GM21381 (cell line): ENCODE data around the gene BACE1-AS.

Experiments
- ATAC-seq: cut with Tn5 transposase; IDR thresholded peaks from one replicate; pipeline ENCODE4 v1.9.1; 2021; ENCODE audit warnings: mild to moderate bottlenecking, moderate library complexity; ENCODE audit not compliant: unreplicated experiment

Gene BACE1-AS

GRCh38 chr11:117287668-117288067 is 3.5 kb upstream of the BACE1-AS start:
- ATAC-seq = no peak

GRCh38 chr11:117289795-117290194 is 1.4 kb upstream of the BACE1-AS start:
- no peak for ATAC-seq

- no peak for ATAC-seq
Measured at GRCh38 chr11:117292616-117293015, 1.5 kb downstream of the BACE1-AS start.

- ATAC-seq = no peak
Measured at GRCh38 chr11:117295438-117296137, 4.4 kb downstream of the BACE1-AS start.

GRCh38 chr11:117296881-117297280 is 5.7 kb downstream of the BACE1-AS start:
- ATAC-seq = no peak

- no peak for ATAC-seq
Measured at GRCh38 chr11:117298195-117298594, 7.0 kb downstream of the BACE1-AS start.

- ATAC-seq = no peak
Measured at GRCh38 chr11:117299351-117300282, 8.5 kb downstream of the BACE1-AS start.

- no peak for ATAC-seq
Measured at GRCh38 chr11:117300283-117300663, 9.1 kb downstream of the BACE1-AS start.

GRCh38 chr11:117300773-117301172 is 9.6 kb downstream of the BACE1-AS start:
- no peak for ATAC-seq

- ATAC-seq = no peak
Measured at GRCh38 chr11:117302228-117302627, 11.1 kb downstream of the BACE1-AS start.

- no peak for ATAC-seq
Measured at GRCh38 chr11:117303101-117303500, 12.0 kb downstream of the BACE1-AS start.

- ATAC-seq = no peak
Measured at GRCh38 chr11:117303646-117304315, 12.6 kb downstream of the BACE1-AS start.

GRCh38 chr11:117305145-117305544 is 14.0 kb downstream of the BACE1-AS start:
- ATAC-seq = no peak

- ATAC-seq = no peak
Measured at GRCh38 chr11:117309310-117309709, 18.2 kb downstream of the BACE1-AS start.

- ATAC-seq = no peak
Measured at GRCh38 chr11:117313091-117313490, 21.9 kb downstream of the BACE1-AS start.

- no peak for ATAC-seq
Measured at GRCh38 chr11:117313828-117314768, 23.0 kb downstream of the BACE1-AS start.

- no peak for ATAC-seq
Measured at GRCh38 chr11:117314840-117315239, 23.7 kb downstream of the BACE1-AS start.

- ATAC-seq = no peak
Measured at GRCh38 chr11:117315285-117316196, 24.4 kb downstream of the BACE1-AS start.

- no peak for ATAC-seq
Measured at GRCh38 chr11:117316197-117316961, 25.2 kb downstream of the BACE1-AS start, which contains the start of gene BACE1. BACE1 (minus strand) TSS chr11:117316256; CDS start chr11:117315795, 461 bp downstream.
